ENCODE results near the gene ERLEC1.
"Not testable (repeated sequence)": the region's sequence is repeated elsewhere in the genome, so short reads cannot be mapped to it uniquely, and the experiment has no call there.

ERLEC1 gene, protein sequence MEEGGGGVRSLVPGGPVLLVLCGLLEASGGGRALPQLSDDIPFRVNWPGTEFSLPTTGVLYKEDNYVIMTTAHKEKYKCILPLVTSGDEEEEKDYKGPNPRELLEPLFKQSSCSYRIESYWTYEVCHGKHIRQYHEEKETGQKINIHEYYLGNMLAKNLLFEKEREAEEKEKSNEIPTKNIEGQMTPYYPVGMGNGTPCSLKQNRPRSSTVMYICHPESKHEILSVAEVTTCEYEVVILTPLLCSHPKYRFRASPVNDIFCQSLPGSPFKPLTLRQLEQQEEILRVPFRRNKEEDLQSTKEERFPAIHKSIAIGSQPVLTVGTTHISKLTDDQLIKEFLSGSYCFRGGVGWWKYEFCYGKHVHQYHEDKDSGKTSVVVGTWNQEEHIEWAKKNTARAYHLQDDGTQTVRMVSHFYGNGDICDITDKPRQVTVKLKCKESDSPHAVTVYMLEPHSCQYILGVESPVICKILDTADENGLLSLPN

DNA sequence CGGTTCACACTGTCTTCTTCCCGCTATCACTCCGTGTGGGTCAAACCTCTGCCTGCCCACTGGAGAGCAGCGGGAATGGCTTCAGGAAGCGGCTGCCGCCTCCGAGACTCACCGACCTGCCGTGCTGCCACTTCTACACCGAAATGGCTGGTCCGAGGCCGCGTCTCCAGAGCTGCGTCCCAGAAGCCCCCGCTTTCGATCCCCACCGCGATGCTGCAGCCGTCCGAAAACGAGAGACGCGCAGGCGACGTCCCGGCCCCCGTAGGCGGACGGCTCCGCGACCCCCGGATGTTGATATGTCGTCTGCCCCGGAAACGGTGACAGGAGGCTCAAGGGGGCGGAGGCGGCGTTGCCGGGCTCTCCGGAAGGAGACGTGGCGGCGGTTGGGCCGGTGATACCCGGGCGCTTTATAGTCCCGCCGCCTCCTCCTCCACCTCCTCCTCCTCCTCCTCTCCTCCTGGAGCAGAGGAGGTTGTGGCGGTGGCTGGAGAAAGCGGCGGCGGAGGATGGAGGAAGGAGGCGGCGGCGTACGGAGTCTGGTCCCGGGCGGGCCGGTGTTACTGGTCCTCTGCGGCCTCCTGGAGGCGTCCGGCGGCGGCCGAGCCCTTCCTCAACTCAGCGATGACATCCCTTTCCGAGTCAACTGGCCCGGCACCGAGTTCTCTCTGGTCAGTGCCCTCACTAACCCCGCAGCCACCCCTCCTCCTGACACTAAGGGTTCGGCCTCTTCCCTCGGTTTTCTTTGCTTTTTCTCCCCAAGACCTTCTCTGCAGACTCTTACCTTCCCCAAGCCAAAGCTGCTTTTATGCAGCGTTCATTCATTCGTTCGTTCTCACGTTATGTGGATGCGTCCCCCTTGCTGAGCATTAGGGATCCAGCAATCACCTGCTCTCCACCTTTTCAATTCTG lies at the start of gene ERLEC1, which contains the start of gene ASB3:
Gene ERLEC1 (plus strand): TSS at position 340 of the 909 bp plus-strand sequence. CDS start 167 bp downstream, at position 507.
Gene ASB3 (minus strand): TSS at position 249 of the 909 bp plus-strand sequence. CDS start 21,381 bp downstream, outside the sequence.
- DNase-seq, result peak; percentile 49

GRCh38 chr2:53737091-53737490 lies 49.8 kb upstream of the ERLEC1 start:
- DNase-seq, result no peak

- DNase-seq, result no peak
Measured at GRCh38 chr2:53739032-53739431, 47.8 kb upstream of the ERLEC1 start.

- no peak for DNase-seq
Measured at GRCh38 chr2:53740170-53740569, 46.7 kb upstream of the ERLEC1 start.

GRCh38 chr2:53744395-53745065 lies 42.3 kb upstream of the ERLEC1 start:
- no peak for DNase-seq

DNA sequence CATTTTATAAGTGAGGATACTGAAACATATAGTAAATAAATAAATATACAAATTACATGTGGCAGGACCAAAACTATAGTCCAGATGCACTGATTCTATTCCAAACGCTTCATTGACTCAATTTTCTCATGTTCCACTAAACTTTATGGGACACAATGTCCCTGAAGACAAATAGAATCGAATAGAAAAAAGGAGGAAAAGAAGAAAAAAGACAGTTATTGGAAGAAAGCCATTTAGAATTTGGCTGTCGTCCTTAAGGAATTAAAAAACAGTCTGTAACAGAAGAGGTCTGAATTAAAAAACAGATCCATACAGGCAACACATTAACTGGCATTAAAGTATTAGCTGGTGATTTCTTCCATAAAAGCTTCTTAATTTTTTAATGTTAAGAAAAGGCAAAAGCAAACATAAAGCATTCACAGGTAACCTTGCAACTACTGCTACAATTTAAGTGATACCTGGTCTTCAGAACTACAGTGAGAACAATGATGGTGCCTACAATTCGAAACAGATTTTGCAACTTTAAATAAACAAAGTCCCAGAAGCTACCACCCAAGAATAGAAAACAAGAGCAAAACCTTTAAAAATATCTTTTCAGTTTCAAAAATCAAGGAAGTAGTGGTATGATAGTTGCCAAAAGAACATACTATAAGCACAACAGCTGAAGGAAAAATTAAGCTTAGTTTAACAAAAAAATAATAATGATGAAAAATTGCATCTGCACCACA lies 36.6 kb upstream of the ERLEC1 start:
- DNase-seq, result no peak

DNA sequence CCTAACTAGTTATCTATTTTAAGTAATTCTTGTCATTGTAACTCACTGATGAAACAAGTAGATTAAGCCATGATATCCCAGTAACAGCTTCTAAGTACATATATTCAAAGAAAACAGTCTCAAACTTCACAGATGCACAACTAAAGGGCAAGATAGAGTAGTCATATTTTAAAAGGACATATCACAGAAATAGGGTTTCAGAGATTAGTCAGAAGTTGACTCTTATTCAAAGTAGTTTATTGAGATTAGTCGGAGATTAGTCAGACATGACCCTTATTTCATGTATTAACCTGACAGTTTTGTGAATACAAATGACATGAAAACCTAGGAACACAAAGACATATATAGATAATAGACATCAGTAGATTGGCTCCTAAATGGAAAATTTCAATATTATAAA lies 35.1 kb upstream of the ERLEC1 start:
- no peak for DNase-seq

- DNase-seq, result no peak
Measured at GRCh38 chr2:53752385-53752784, 34.5 kb upstream of the ERLEC1 start.

- no peak for DNase-seq
Measured at GRCh38 chr2:53753041-53753440, 33.8 kb upstream of the ERLEC1 start.

DNA sequence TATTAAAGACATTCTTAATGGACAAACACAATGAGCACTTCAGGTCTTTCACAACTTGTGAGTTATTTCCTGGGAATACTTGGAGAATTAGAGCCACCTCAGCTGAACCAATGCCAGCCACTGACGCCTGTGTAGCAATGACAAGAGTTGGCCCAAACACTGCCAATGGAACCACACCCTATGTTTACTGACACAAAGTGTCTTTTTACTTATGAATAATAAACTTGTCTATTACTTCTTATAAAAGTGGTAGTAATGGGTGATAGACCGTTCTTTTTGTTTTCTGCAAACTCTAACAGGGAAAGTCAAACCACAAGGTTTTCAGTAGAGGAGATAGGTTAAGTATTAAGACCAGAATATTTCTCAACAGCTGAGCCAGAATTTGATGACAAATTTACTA lies 31.7 kb upstream of the ERLEC1 start:
- DNase-seq, result no peak

DNA sequence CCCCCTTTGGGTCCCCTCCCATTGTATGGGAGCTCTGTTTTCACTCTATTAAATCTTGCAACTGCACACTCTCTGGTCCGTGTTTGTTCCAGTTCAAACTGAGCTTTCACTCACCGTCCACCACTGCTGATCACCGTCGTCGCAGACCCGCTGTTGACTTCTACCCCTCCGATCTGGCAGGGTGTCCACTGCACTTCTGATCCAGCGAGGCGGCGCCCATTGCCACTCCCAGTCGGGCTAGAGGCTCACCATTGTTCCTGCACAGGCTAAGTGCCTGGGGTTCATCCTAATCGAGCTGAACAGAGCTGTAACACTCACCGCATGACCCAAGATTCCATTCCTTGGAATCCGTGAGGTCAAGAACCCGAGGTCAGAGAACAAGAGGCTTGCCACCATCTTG lies 30.2 kb upstream of the ERLEC1 start:
- no peak for DNase-seq

DNA sequence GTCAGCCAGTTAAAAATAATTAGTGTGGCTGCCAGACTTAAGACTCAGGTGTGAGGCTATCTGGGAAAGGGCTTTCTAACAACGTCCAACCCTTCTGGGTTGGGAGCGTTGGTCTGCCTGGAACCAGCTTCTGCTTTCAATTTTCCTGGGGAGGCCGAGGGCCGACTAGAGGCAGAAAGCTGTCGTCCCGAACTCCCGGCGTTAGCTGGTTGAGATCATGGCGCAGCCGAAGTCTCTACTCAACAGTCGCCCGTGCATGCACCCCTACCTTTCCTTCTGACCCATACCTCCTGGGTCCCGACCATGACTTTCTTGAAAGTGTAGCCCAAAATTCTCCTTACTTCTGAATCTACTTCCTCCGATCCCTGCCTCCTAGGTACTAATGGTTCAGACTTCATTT lies 29.6 kb upstream of the ERLEC1 start:
- DNase-seq, result not testable (repeated sequence)

DNA sequence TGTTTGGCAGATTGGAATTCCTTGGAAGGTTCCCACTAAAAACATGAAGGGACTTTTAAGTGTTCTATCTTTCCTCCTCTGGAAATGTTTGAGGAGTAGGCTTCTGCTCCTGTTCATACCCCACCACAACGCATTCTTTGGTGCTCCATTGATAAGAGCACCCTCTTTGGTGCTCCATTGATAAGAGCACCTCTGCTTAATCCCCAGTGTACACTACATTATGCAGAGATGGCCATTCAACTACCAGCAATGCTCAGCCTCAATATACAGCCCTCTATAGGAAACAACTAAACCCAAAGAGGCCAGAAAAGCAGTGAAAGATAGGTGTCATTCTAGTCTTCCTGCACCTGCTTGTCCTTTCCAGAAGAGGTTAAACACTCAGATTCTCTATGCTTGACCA lies 21.1 kb upstream of the ERLEC1 start:
- no peak for DNase-seq

DNA sequence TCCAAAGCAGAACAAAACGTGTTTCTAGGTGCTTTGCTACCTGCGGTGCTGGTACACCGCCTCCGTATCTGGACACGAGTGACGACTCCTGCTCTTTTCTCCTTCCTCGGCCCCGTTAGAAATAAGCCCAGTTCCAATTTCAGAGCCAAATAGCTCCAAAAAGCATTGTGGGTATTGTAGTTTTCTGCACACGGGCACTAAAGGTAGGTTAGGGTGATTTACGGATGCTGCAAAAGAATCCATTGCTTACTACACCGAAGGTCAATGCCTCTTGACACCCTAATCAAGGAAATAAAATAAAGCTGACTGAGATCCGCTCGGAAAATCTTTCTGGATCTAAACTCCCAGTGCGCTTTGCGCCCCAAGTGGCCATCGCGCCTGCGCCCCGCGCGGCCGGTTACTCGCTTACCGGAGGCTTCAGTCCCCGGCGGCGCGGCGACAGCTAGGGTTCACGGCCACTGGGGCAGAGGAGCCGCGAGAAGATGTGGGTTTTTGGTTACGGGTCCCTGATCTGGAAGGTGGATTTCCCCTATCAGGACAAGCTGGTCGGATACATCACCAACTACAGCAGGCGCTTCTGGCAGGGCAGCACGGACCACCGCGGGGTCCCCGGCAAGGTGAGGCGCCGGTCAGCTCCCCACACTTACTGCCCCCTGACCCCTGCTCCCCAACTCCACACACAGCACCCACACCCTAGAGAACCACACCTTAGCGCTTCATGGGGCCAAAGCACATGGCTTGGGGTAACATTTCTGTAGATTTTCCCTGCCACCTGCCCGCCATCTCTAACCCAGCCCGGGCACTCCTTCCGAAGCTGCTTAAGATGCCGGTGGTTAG lies 19.2 kb upstream of the ERLEC1 start, which contains the start of gene CHAC2:
Gene CHAC2 (plus strand): TSS at position 400 of the 837 bp plus-strand sequence. CDS start 83 bp downstream, at position 483.
- DNase-seq, result peak; percentile 8

GRCh38 chr2:53768242-53768542 lies 18.7 kb upstream of the ERLEC1 start:
- DNase-seq, result no peak

DNA sequence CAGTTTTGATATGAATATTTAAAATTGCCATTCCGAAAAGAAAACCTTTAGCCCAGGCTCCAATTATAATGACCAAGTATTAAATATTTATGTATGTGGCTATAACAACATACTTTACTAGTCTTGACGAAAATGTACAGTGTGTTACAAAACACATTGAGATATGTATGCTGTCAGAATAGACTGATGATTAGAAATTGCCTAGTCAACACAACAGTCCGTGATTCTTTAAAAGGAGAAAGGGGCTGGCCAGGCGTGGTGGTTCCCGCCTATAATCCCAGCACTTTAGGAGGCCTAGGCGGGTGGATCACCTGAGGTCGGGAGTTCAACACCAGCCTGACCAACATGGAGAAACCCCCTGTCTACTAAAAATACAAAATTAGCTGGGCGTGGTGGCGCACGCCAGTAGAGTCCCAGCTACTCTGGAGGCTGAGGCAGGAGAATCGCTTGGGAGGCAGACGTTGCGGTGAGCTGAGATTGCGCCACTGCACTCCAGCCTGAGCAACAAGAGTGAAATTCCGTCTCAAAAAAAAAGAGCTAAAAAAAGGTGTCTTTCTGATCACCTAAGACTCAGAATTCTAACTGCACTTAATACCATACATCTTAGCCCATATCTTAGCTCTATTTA lies 17.4 kb upstream of the ERLEC1 start:
- no peak for DNase-seq

- no peak for DNase-seq
Measured at GRCh38 chr2:53770264-53770663, 16.6 kb upstream of the ERLEC1 start.

DNA sequence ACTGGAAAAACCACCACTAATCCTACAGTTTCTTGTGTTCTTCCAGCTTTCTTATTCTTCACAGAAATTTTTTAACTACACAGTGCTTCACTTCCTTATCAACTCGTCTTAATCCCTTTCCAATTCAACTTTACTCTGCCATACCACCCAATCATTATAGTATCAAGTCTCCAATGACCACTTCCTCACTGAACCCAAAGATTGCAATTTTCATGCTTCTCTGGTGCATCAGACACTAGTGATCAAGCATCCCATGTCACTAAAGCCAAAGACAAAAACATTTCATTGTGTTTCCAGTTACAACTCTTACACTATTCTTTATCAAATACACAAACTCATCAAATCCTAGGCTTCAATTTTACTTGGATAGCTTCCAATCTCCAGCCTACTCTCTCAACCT lies 9.7 kb upstream of the ERLEC1 start:
- DNase-seq, result no peak

DNA sequence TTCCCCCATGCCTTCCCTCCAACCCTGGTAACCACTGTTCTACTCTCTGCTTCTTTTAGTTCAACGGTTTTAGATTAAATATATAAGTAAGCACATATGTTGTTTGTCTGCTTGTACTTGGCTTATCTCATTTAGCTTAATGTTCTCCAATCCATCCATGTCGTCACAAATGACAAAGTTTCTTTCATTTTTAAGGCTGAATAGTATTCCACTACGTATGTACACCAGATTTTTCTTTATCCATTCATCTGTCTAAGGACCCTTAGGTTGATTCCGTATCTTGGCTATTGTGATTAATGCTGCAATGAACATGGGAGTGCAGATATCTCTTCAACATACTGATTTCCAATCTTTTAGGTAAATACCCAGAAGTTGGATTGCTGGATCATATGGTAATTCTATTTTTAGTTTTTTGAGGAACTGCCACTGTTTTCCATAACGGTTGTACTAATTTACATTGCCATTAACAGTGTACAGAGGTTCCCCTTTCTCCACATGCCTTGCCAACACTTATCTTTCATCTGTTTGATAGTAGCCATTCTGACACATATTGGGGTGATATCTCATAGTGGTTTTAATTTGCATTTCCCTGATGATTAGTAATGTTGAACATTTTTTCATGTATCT lies 8.2 kb upstream of the ERLEC1 start:
- no peak for DNase-seq

GRCh38 chr2:53780056-53780455 lies 6.8 kb upstream of the ERLEC1 start:
- no peak for DNase-seq
